Stimulated activated naive CD4-positive, alpha-beta T cell treated with Interleukin-2 at 50 U/mL for 16 hours (primary cell): ENCODE measurements around the gene STUB1.
A peak's percentile ranks its signal among the peaks of the same experiment; 100 is the strongest.

Experiments
- DNase-seq: peaks from one replicate; lab custom pipeline; 2025; lab: John Stamatoyannopoulos, UW

The STUB1 gene

DNA sequence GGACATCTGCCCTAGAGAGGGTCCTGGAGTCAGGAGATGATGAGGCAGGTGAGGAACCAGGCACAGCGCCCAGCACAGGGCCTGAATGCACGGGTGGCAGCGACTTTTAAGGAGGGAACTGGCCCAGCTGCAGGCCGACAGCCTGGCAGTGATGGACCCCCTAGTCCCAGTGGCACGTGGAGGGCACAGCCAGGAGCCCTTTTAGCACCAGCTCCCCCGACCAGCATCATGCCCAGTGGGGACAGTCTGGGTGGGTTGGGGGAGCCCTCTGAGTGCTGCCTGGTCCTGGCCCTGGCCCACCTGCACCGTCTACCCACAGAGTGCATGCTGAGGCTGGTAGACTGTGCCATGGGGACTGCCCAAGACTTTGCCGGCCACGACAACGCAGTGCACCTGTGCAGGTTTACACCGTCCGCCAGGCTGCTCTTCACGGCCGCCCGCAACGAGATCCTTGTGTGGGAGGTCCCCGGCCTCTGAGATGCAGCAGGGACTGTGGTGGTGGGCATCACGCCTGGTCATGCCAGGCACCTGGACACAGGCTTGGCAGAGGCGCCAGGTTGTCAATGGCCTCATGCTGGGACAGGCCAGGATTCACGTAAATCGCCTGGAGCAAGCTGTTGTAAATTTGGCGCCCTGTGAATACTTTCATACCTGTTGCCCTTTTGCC lies 13.0 kb upstream of the STUB1 start:
- no peak for DNase-seq

DNA sequence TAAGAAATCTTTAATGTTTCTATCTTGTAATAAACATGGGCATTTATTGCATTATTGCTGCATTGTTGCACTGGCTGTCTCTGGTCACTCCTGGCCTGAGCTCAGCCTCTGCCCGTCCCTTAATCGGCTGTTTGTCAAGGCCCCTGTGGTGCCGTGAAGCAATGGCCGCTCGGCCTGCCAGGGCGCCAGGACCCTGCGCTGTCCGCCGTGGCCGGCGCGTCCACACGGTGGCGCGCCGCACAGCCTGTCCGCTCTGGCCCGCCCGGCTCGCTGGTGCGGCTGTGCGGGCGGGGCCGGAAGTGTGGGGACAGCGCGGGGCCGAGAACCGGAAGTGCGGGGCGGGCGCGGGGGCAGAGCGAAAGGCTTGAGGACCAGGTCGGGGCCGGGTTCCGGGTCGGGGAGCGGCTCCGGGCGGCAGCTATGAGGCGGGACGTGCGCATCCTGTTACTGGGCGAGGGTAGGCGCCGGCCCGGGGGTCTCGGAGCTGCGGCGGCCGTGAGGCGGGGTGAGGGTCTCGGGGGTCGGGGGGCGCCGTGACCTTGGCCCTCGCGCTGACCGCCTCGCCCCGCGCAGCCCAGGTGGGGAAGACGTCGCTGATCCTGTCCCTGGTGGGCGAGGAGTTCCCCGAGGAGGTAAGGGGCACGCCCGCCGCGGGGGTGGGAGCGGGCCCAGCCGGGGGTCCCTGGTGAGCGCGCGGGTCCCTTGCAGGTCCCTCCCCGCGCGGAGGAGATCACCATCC lies 12.3 kb upstream of the STUB1 start, which contains the start of gene RHOT2:
TSS of gene RHOT2 (plus strand) at position 353 of the 739 bp plus-strand sequence. CDS start at position 421, 68 bp downstream.
- peak; percentile 92 for DNase-seq

DNA sequence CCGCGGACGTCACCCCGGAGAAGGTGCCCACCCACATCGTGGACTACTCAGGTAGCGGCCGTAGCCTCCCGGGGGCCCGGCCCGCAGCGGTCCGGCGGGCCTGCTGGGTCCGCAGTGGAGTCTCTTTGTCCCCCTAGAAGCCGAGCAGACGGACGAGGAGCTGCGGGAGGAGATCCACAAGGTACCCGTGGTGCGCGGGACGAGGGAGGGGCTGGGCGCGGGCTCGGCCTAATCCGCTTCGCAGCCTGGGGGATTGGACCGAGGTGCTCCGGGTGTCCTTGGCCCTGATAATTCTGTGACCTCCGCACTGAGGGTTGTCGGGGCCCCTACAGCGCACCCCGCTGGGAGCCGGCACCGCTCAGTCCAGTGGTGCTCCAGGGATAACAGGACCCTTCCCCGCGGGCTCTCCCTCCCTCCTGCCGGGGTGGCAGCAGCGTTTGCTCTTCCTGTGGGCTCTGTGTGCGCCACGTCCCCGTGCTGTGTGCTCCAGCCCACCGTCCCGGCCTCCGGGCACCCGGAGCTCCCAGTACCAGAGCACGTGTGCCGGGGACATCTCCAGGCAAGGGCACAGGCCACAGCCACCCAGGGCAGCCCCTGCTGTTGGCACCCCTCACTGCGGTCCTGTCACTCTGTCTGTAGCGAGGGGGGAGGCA lies 11.6 kb upstream of the STUB1 start:
- DNase-seq, result no peak

GRCh38 chr16:669666-670065 lies 10.5 kb upstream of the STUB1 start:
- no peak for DNase-seq

- no peak for DNase-seq
These were observed 9.5 kb upstream of the STUB1 start for GRCh38 chr16:670485-671352.

- DNase-seq, result no peak
These were observed 8.7 kb upstream of the STUB1 start for GRCh38 chr16:671353-672131.

- DNase-seq, result no peak
These were observed 7.8 kb upstream of the STUB1 start for GRCh38 chr16:672371-672770.

- DNase-seq, result no peak
These were observed 7.4 kb upstream of the STUB1 start for GRCh38 chr16:672851-673250.

DNA sequence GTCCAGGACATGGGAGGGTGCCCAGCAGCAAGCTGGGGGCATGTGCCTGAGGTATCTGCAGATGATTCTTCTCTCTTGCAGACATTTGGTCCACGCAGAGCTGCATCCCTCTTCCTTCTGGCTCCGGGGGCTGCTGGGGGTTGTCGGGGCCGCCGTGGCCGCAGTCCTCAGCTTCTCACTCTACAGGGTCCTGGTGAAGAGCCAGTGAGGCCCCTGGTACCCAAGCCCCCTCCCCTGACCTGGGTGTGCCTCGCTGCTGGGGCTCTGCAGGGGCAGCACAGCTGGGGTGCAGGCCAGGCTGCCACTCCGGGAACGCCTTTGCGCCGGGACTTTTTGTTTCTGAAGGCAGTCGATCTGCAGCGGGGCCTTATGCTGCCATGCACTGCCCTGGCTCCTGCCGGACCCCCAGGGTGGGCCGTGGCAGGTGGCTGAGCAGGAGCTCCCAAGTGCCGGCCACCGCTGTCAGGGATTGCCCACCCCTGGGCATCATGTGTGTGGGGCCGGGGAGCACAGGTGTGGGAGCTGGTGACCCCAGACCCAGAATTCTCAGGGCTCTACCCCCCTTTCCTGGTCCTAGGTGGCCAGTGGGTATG lies 6.7 kb upstream of the STUB1 start:
- no peak for DNase-seq

DNA sequence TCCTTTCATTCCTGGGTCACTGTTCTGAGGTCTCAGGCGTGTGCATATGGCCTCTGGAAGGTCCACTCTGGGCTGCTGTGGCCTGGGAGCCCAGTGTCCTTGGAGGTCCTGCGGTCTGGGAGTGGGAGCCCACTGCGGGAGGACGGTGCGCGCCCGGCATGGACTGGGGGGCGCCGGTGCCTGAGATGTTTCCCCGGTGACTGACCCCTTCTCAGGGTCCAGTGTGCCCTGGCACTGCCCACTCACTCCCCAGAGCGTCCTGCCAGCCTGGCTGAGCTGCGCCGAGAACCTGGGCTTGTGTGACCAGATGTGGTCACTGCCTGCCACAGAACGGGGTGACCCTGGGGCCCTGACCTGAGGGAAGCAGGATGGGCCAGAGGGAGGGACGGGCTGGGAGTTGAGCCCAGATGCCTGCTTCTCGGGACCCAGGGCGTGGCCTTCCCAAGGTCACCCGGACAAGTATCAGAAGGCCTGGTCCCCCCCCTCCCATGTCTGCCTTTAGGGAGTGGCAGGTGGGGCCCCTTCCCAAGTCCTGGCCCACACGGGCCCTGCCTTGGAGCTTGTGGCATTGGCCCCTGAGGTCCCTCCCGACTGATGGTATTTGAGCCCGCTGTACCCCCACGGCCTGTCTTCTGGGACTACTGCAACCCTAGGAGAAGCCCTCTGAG lies 5.9 kb upstream of the STUB1 start:
- DNase-seq, result no peak

GRCh38 chr16:674968-675883 lies 5.0 kb upstream of the STUB1 start, which contains the start of gene RHBDL1:
TSS of gene RHBDL1 (plus strand) at chr16:675671. CDS start at chr16:675791, 120 bp downstream.
- no peak for DNase-seq

DNA sequence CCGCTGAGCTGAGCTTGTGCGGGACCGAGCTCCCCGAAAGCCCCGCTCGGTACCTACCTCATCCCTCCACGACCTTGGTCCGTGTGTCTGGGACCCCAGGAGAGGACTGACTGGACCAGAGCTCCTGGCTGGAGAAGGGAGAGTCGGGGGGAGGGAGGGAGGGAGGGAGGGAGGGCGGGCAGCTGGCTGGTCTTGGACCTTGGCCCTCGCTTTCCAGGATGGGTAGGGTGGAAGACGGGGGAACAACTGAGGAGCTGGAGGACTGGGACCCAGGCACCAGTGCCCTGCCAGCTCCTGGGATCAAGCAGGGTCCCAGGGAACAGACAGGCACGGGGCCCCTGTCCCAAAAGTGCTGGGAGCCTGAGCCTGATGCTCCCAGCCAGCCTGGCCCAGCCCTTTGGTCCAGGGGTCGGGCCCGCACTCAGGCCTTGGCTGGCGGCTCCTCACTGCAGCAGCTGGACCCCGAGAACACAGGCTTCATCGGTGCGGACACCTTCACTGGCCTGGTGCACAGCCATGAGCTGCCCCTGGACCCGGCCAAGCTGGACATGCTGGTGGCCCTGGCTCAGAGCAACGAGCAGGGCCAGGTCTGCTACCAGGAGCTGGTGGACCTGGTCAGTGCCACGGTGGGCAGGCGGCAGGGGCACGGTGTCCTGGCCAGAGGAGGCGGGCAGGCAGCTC lies 4.2 kb upstream of the STUB1 start:
- no peak for DNase-seq

- DNase-seq, result no peak
These were observed 3.7 kb upstream of the STUB1 start for GRCh38 chr16:676565-676902.

GRCh38 chr16:676913-677312 lies 3.3 kb upstream of the STUB1 start:
- DNase-seq, result no peak

DNA sequence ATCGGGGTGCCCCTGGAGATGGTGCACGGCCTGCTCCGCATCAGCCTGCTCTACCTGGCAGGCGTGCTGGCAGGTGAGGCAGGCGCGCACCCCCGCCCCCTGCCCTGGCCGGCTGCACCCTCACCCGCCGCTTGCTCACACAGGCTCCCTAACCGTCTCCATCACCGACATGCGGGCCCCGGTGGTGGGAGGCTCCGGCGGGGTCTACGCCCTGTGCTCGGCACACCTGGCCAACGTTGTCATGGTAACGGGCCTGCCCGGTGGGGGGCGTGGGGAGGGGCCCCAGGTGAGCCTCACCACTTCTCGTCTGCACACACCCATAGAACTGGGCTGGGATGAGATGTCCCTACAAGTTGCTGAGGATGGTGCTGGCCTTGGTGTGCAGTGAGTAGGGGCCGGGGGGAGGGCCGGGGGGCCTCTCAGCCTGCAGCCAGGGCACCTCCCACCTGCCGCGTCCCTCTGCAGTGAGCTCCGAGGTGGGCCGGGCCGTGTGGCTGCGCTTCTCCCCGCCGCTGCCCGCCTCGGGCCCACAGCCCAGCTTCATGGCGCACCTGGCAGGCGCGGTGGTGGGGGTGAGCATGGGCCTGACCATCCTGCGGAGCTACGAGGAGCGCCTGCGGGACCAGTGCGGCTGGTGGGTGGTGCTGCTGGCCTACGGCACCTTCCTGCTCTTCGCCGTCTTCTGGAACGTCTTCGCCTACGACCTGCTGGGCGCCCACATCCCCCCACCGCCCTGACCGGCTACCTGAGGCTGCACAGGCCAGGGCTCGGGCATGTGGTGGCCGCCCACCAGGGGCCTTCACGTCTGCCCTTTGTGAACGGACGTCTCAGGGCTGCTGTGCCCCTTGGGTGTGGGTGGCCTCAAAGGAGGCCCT lies 2.7 kb upstream of the STUB1 start:
- DNase-seq, result no peak

GRCh38 chr16:678209-678857 lies 1.9 kb upstream of the STUB1 start:
- DNase-seq, result no peak
